Activated CD8-positive, alpha-beta memory T cell treated with anti-CD3 and anti-CD28 coated beads for 24 hours (primary cell): Measurements from ENCODE around the gene DZIP3.

Experiments
- DNase-seq: peaks from one replicate; pipeline ENCODE4 v3.0.0-alpha.2; 2020

Gene DZIP3, protein sequence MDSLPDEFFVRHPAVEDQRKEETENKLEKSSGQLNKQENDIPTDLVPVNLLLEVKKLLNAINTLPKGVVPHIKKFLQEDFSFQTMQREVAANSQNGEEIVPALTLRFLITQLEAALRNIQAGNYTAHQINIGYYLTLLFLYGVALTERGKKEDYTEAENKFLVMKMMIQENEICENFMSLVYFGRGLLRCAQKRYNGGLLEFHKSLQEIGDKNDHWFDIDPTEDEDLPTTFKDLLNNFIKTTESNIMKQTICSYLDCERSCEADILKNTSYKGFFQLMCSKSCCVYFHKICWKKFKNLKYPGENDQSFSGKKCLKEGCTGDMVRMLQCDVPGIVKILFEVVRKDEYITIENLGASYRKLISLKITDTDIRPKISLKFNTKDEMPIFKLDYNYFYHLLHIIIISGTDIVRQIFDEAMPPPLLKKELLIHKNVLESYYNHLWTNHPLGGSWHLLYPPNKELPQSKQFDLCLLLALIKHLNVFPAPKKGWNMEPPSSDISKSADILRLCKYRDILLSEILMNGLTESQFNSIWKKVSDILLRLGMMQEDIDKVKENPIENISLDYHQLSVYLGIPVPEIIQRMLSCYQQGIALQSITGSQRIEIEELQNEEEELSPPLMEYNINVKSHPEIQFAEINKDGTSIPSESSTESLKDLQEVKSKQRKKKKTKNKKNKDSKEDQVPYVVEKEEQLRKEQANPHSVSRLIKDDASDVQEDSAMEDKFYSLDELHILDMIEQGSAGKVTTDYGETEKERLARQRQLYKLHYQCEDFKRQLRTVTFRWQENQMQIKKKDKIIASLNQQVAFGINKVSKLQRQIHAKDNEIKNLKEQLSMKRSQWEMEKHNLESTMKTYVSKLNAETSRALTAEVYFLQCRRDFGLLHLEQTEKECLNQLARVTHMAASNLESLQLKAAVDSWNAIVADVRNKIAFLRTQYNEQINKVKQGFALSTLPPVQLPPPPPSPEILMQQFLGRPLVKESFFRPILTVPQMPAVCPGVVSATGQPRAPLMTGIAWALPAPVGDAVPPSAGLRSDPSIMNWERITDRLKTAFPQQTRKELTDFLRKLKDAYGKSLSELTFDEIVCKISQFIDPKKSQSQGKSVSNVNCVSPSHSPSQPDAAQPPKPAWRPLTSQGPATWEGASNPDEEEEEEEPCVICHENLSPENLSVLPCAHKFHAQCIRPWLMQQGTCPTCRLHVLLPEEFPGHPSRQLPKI

GRCh38 chr3:108589081-108589997 is at the start of gene DZIP3, which contains the start of gene CIP2A:
TSS of gene DZIP3 (plus strand) at chr3:108589722. CDS start at chr3:108605407, 15,685 bp downstream.
TSS of gene CIP2A (minus strand) at chr3:108589438. CDS start at chr3:108589375, 63 bp downstream.
- DNase-seq = peak; percentile 93

- no peak for DNase-seq
Observed at GRCh38 chr3:108546247-108546646, 43.3 kb upstream of the DZIP3 start.

- no peak for DNase-seq
Observed at GRCh38 chr3:108546692-108547091, 42.8 kb upstream of the DZIP3 start.

DNA sequence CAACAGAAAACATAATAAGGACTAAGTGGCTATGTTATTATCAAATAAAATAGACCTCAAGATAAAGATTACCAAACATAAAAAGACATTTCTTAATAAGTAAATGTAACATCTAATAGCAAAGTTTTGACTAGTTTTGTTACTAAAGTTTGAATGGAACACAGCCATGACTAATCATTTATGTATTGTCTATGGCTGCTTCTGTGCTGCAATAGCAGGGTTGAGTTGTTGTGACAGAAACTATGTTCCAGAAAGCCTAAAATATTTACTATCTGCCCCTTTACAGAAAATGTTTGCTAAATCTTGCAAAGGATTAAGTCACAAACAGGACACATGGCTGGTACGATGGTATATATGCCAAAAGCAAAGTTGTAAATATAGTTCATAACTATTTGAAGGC is 41.2 kb upstream of the DZIP3 start:
- no peak for DNase-seq

- no peak for DNase-seq
Observed at GRCh38 chr3:108548886-108549285, 40.6 kb upstream of the DZIP3 start.

DNA sequence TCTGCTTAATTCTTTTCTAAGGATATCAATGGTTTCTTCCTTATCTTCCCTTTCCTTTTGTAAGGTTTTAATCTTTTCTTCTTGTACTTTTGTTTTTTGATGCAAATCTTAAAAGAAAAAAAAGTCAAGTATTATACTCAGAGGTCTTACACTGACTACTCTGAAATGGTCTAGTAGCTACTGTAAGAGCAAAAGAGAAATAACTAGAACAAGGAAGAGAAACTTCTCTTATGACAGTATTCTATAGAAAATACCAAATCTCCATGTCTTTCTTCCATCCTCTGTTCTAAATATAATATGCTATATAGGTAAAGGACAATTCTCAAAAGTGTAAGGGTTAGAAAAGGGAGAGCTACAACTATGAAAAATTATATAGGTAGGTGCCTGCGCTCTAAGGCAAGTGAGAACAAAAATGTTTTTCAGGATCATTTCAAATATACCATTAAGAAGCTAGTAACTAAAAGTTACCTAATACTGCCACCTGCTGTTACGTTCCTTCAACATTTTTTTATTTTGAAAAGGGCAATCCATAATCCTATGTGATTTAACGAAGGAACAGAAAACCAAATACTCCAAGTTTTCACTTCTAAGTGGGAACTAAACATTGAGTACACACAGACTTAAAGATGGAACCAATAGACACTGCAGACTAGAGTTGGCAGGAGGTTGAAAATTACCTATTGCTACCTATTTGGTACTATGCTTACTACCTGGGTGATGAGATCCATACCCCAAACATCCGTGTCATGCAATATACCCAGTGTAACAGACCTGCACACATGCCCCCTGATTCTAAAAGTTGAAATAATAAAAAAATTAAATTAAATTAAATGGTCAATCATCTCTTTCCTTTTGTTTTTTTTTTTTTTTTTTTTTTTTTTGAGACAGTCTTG is 37.0 kb upstream of the DZIP3 start:
- DNase-seq = no peak

- no peak for DNase-seq
Observed at GRCh38 chr3:108554229-108554628, 35.3 kb upstream of the DZIP3 start.

DNA sequence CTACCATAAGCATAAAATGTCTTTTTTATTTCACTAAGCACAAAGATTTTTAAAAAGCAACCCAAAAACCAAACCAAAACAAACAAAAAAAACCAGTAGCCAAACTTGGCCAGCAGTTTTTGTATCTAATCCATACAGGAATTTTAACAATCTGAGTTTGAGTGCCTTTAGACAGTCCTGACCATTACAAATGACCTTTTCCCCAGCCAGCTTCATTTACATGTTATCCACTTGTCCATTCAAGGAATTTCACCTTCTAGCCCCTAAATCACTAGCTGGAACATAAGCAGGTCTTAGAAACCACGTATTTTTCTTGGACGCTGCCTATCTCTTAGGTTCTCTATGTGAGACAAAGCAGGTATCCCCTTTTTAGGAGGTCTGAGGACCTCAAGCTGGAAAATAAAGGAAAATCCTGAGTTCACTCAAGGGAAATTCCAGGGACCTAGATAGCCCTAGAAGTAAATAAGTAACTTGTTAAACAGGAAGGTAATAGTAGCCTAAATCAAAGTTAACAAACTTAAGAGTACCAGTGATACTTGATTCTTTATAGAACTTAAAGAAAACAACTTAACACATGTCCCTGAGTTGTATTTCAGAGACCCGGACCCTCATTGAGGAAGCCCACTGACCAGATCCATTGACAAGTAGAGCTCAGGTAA is 34.5 kb upstream of the DZIP3 start:
- DNase-seq = no peak

DNA sequence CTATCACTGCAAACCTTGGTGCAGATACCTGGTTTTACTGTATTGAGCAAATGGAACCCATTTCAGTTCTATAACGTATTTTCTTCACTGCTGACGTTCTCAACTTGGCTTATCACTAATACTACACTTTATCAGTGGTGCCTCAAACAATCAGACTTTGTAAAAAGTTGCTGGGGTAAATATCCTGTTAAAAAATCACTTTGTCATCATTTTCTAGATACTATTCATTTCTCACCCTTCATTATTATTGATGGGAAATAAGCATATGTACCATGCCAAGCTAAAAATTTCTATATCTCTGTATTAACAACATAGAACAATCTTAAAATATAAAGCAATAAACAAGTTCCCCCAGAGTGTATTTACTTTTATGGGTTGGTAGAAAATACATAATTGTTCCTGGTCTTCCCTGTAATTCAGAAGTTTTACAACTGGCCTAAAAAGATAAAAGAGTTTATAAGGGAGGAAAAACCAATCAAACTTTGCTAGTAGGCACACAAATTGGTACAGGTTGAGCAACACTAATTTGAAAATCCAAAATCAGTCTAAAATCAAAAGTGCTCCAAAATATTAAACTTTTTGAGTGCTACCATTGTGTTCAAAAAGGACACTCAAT is 33.4 kb upstream of the DZIP3 start:
- DNase-seq = no peak

DNA sequence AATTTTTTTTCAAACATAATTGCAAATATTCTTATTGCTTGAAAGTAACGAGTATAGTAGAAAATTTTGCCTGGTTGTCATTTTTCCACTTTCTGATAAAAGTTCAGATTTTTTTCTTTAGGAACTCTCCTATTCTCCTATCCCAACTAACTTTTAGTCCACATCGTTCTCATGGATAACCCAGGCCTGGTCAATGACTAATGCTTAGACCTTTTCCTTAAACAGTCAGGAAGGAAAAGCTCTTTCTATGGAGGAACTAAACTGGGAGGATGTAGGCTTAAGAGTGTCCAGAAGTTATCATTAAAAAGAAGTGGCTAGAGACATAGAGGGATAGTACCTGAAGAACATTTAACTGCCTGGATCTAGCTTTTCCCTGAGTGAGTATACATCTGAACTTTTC is 27.0 kb upstream of the DZIP3 start:
- no peak for DNase-seq

- DNase-seq = no peak
Observed at GRCh38 chr3:108564564-108564963, 25.0 kb upstream of the DZIP3 start.

GRCh38 chr3:108565506-108565905 is 24.0 kb upstream of the DZIP3 start:
- DNase-seq = no peak

GRCh38 chr3:108566599-108566998 is 22.9 kb upstream of the DZIP3 start:
- no peak for DNase-seq

DNA sequence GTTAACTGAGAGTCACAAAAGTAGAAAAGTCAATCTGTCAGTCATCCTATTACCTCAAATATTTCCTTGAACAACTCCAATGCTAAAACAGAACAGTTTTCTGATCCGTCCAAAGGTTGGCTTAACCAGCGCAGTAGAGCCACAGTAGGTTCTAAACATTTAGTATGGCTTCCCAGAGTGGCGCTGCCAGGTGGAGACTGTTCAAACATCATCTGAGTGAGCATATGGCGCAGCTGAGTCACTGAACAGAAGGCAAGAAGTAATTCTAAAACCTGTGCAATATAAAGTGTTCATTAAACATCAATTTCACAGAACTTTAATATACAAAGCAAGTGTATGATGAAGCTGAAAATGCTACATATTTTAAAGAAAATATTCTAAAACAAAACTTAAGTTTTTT is 20.2 kb upstream of the DZIP3 start:
- DNase-seq = no peak

- DNase-seq = no peak
Observed at GRCh38 chr3:108578064-108578463, 11.5 kb upstream of the DZIP3 start.

GRCh38 chr3:108588601-108589000 is 921 bp upstream of the DZIP3 start:
- no peak for DNase-seq

DNA sequence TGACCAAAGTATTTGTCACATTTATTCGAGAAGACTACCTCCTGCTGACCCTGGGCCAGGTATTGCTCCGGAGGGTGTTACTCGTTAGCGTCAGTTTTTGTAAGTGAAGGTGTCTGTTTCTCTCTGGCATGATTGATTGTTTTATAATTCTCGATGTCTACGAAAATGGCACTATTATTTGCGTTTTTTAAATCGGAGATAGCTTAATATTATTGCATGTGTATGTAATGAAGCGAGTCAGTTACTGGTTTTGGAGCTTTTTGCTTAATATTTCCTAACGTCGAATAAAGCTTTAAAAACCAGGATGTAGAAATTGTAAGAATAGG is 439 bp downstream of the DZIP3 start:
- no peak for DNase-seq

DNA sequence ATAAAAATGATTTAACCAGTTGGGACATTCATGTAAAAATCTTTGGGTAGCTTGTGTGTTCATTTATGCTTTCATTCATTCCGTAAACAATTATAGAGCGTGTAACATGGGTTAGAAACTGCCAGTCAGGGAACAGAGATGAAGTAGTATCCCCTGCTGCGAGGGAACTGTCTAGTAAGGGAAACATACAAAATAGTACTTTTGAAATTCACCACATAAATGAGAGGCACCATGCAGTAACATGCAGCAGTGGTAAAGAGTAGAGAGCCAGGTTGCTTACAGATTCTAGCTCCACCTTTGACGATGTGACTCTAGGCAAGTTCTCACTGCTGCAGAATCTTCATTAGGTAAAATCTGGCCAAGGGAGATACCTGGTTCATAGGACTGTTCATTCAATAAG is 938 bp downstream of the DZIP3 start:
- DNase-seq = no peak

- DNase-seq = no peak
Observed at GRCh38 chr3:108595321-108595720, 5.8 kb downstream of the DZIP3 start.

DNA sequence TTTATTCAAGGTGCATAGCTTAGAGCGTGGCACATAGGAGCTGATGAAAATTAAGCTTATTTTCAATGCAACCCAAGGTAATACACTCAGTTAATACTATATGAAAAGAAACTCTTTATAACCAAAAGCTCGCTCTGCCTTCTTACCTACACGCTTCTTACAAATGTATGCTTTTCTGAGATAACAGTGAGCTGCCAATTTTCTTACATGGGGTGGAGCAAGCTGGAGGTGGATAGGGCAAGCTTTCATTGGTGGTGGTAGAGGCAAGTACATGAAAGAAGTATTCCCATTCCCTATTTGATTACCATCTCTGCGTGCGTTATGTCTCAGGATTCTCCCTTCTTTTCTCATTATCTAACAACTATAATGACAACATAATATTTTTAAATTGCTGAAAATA is 8.9 kb downstream of the DZIP3 start:
- no peak for DNase-seq
